ENCODE measurements around the gene VPS37D.
"Not testable (repeated sequence)": the region's sequence is repeated elsewhere in the genome, so short reads cannot be mapped to it uniquely, and the experiment has no call there.

Gene VPS37D, protein sequence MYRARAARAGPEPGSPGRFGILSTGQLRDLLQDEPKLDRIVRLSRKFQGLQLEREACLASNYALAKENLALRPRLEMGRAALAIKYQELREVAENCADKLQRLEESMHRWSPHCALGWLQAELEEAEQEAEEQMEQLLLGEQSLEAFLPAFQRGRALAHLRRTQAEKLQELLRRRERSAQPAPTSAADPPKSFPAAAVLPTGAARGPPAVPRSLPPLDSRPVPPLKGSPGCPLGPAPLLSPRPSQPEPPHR

DNA sequence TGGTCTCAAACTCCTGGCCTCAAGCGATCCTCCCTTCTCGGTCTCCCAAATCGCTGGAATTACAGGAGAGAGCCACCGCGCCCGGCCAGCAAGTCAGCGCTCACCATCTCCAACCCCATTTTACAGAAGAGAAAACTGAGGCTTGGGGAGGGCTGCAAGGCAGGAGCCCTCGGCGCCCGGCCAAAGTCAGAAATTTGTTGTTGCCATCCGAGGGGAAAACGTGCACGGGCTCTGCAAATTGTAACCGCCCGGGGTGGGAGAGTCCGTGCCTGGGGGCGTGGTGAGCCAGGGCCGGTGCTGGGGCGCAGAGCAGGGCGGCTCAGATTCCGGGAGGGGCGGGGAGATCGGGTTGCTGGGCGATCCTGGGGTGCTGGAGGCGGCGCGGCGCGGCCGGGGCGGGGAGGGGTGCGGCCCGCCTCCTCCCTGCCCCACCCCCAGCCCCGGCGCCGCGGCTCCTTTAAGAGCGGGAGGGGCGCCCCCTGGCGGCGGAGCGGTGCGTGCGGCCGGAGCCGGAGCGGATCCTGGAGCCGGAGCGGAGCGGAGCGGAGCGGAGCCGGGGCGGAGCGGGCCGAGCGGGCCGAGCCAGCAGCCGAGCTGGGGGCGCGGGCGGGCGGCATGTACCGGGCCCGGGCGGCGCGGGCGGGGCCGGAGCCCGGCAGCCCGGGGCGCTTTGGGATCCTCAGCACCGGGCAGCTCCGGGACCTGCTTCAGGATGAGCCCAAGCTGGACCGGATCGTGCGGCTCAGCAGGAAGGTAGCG lies at the start of gene VPS37D:
Gene VPS37D (plus strand): TSS at position 488 of the 759 bp plus-strand sequence. CDS start 128 bp downstream, at position 616.
- DNase-seq = peak; percentile 94

DNA sequence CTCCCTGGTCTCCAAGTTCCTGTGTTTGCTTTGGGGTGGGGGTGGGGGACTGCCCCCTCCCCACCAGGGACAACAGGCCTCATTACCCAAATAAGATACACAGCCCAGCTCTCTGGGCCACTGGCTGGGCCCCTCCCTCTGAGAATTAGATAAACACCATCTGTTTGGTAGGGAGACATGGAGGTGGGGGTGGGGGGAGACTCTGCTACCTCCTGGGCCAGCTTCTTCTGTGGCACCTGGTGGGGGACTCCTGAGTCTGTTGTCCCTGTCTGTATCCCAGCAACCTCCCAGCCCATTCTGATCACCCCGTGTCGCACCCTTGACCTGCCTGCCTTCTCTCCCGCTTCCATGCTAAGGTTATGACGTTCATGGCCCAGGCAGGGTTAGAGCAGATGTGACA lies 49.1 kb upstream of the VPS37D start:
- no peak for DNase-seq

DNA sequence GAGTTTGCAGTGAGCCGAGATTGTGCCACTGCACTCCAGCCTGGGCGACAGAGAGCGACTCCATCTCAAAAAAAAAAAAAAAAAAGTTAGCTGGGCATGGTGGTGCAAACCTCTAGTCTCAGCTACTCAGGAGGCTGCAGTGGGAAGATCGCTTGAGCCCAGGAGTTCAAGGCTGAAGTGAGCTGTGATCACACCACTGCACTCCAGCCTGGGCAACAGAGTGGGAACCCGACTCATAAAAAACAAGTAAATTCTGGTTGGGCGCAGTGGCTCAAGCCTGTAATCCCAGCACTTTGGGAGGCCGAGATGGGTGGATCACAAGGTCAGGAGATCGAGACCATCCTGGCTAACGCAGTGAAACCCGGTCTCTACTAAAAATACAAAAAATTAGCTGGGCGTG lies 48.2 kb upstream of the VPS37D start:
- not testable (repeated sequence) for DNase-seq

DNA sequence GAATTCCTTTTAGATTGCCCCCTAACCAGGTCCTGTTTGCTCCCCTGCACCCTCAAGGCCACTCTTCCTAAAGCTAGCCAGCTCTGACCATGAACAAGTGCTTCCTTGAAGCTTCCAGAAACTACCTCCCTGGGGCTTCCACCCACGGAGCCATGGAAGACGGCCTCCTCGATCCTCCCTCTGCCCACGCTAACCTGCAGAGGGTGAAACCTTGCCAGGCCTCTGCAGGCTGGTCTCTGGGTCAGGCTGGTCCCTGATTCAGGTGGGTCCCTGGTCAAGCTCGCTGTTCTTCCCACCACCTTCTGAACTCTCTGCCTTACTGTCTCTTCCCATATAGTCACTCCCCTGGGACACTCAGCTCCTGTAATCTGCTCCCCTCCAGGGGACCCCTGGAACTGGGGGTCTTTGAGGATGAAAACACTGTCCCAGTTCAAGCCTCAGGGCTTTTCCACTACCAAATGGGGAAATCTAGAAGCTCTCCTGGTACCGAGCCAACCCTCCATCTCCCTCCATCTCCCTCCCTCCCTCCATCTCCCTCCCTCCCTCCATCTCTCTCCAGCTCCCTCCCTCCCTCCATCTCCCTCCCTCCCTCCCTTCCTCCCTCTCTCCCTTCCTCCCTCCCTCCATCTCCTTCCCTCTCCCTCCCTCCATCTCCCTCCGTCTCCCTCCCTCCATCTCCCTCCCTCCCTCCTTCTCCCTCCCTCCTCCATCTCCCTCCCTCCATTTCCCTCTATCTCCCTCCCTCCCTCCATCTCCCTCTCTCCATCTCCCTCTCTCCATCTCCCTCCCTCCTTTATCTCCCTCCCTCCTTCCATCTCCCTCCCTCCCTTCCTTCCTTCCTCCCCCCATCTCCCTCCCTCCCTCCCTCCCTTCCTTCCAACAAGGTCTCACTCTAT lies 46.2 kb upstream of the VPS37D start:
- no peak for DNase-seq

DNA sequence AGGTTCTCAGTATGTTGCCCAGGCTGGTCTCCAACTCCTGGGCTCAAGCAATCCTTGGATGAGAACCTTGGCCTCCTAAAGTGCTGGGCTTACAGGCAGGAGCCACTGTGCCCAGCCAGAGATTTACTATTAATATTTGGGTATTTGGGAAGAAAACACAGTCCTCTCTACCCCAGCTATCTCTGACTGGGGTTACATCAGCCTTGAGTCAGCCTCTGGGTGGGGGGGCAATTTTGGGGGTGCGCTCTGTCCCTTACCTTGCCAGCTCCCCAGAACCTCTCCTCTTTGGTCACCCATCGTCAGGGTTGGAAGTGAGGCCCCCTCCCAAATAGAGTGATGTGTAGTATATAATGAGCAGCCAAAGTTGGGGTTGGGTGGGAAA lies 45.1 kb upstream of the VPS37D start:
- DNase-seq = no peak

DNA sequence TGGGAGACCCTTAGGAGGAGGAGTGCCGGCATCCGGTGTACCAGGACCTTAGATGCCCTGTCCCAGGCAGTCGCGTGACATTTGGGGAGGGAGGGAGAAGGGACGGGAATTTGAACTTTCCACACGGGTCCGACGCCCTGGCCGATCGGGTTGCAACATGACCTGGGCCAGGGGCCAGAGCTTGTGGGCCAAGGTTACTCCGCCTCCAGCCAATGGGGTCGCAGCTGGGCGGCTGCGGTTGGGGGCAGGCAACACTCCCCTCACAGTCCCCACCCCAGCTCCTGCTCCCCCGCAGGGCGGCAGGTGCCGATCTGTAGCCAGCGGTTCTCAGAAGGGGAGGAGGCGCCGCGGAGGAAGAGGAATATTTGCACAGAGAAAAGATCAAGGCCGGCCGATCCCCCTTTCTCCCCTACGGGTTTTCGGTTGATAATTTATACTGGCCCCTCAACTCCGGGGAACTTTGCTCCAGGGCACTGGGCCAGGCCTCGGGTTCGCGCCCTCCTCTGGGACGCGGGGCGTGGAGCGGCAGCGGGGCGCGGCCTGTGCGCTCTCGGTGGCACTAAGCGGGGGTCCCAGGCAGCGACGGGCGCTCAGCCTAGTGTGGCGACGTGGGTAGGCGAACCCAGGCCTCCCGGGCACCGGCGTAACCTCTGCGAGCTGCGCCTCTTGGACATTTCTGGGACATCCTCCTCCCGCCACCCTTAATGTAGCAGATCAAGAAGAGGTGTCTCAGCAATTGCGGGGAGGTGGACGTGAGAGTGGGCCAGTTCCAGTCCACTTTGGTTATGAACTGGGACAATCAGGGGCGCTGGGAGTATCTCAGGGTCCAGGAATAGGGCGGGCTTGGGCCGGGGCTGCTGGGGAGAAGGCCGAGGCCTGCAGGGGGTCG lies 44.5 kb upstream of the VPS37D start:
- no peak for DNase-seq

DNA sequence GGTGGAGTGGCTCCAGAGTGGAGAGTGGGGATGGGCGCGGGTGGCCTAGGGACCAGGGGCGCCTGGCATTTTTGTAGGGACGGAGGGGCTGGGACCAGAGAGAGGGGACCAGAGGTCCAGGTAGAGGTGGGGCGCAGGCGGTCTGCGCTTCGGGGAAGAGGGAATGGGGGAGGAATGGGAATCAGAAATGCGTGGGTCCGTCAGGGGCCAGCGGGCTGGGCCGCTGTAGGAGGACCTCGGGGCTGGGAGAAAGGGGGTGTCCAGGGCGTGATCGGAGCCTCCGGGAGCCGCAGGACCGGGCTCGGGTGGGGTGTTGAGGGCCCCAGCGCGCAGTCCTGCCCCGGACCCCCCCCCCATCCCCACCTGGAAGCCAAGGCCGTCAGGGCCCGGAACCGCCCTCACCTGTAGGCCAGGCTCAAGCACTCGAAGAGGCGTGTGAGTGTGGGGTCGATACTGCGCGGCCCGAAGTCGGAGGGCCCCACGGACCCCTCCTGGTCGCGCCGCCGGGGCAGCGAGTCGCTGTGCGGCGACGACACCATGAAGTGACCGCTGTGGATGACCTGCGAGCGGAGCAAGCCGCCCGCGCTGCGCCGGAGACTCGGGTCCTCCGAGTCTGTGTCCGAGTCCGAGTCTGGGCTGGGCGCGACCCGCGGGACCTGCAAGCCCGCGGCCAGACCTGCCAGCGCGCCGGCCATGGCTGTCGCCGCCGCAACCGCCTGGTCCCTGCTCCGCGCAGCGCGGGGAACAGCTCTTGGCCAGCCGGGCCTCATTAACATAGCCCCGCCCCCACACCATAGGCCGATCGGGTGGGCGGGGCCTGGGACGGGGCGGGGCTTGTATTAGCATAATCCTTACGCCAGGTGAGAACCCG lies 43.6 kb upstream of the VPS37D start, which contains the start of gene MLXIPL:
Gene MLXIPL (minus strand): TSS at position 725 of the 871 bp plus-strand sequence. CDS start 30 bp downstream, at position 695.
- DNase-seq = peak; percentile 81

DNA sequence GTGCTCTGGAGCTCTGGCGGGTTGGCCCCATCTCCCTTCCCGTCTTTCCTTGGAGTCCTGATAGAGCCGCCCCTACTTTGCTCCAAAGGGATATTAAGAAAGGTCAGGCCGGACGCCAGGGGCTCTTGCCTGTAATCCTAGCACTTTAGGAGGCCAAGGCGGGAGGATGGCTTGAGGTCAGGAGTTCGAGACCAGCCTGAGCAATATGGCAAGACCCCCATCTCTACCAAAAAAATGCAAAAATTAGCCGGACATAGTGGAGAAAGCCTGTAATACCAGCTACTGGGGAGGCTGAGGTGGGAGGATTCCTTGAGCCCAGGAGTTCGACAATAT lies 43.0 kb upstream of the VPS37D start:
- no peak for DNase-seq

DNA sequence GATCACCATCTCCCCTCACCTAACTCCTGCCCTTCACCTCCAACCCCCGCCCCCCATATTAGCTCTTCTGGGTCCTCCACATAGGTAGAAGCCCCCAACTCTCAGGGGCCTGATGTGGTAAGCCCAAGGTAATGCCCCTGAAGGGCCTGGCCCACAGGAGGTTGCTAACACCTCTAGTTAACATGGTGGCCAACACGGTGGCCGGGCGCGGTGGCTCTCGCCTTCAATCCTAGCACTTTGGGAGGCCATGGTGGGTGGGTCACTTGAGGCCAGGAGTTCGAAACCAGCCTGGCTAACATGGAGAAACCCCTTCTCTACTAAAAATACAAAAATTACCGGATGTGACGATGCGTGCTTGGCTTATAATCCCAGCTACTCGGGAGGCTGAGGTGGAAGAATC lies 42.4 kb upstream of the VPS37D start:
- no peak for DNase-seq

DNA sequence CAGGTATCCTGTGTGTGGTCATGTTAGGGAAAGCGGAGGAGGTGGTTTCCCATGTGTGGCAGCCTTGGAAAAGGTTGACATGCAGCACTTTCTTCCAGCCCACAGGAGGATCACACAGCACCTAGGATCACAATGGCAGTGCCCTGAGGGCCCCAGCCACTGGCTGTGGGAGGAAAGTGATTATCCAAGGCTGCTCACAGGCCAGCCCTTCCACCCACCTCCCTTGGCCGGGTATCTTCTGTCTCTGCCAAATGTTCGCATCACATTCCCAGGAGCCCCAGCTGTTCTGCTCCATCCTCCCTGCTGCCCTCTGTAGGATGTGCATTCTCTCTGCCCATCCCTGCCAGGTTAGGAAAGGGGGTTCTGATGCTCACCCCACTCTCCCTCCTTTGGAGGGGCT lies 40.8 kb upstream of the VPS37D start:
- no peak for DNase-seq

DNA sequence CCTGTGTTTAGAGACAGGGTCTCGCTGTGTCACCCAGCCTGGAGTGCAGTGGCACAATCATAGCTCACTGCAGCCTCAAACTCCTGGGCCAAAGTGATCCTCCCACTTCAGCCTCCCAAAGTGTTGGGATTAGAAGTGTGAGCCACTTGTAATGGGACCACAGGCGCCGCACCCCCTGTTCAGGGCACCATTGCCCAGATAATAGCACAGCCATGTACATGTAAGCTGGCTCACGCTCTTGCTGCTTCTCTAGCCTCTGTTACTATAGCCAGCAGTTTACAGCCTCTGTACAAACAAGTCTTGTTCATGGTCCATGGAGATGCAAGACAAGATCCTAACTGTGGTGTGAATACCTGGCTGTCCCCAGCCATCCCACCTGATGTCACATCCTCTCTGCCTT lies 39.1 kb upstream of the VPS37D start:
- no peak for DNase-seq

DNA sequence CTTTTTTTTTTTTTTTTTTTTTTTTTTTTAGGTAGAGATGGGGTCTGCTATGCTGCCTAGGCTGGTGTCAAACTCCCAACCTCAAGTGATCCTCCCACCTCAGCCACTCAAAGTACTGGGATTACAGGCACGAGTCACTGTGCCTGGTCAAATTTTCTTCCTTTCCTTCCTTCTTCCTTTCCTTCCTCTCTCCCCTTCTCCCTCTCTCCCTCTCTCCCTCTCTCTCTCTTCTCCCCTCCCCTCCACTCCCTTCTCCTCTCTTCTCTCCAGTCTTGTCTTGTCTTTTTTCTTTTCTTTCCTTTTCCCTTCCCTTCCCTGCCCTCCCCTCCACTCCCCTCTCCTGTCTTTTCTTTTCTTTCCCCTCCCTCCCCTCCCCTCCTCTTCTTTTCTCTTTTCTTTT lies 36.1 kb upstream of the VPS37D start:
- no peak for DNase-seq

DNA sequence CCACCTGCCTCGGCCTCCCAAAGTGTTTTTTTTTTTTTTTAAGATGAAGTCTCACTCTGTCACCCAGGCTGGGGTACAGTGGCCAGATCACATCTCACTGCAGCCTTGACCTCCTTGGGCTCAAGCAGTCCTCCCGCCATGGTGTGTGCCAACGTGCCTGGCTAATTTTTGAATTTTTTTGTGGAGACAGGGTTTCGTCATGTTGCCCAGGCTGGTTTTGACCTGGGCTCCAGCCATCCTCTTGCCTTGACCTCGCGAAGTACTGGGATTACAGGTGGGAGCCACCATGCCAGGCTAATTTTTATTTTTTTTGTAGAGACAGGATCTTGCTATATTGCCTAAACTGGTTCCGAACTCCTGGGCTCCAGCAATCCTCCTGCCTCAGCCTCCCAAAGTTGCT lies 34.3 kb upstream of the VPS37D start:
- no peak for DNase-seq

DNA sequence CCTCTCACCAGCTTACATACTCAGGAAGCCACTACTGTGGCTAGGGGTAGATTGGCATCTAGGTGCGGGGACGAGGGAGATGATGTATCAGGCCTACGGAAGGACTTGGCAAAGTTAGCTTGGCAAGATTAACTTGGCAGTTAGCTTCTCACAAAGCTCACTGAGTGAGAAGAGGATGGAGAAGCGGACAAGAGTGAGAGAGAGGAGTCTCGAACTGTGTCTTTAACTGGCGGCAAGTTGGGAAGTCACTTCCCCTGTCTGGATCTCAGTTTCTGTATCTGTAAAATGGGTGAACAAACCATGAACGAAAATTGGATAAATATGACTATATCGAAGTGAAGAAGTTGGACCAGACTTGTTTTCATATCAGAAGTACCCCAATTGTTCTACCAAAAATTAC lies 33.8 kb upstream of the VPS37D start:
- no peak for DNase-seq

DNA sequence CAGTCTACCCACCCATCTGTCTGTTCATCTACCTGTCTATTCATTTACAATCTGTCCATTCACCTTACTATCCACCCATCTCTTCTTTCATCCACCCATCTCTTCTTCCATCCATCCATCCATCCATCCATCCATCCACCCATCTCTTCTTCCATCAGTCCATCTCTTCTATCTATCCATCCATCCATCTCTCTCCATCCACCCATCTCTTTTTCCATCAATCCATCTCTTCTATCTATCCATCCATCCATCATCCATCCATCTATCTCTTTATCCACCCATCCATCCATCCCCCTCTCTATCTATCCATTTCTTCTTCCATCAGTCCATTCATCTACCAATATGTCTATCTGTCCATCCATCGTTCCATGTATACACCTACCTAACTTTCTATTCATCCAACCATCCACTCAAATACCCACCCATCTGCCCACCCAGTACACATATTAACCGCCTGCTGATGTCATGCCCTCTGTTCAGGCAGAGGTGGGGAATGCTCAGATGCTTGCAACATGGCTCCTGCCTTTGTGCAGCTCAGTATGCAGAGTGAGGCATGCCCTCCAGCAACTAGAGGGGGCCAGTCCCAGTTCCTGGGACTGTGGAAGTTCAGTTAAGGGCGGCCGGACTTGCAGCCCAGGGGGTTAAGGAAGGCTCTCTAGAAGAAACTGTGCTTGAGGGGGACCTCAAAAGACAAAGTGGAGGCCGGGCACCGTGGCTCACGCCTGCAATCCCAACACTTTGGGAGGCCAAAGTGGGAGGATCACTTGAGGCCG lies 32.0 kb upstream of the VPS37D start:
- DNase-seq = no peak

DNA sequence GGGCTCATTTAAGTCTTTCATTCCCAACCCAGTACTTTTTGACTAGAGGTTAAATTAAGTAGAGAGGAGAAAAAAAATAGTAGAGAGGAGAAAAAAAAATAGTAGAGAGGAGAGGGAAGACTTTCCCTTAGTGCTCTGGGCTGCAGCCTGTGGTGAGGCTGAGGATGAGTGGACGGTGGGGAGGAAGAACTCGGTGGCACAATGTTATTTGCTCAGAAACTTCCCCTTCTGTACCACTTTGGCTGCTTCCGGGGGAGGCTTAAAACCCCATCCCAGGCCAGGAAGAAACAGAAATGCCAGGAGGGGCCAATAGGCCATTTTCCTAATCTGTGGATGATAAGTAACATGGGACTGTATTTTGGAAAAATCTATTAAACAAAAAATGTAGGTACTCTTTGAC lies 28.7 kb upstream of the VPS37D start:
- DNase-seq = no peak

DNA sequence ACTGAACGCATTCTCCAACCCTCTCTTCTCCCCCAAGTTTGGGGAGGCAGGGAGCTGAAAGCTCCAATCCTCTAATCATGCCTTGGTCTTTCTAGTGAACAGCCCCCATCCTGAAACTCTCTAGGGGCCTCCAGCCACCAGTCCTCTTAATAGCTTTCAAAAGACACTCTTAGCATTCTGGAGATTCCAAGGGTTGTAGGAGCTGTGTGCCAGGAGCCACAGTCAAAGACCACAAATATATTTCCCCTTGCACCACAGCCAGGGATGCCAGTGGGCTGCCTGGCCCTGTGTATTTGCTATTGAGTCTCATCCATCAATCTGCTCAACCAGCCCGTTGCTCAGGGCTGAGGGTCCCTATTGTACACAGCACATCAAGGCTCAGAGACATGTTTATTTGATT lies 24.8 kb upstream of the VPS37D start:
- DNase-seq = no peak

DNA sequence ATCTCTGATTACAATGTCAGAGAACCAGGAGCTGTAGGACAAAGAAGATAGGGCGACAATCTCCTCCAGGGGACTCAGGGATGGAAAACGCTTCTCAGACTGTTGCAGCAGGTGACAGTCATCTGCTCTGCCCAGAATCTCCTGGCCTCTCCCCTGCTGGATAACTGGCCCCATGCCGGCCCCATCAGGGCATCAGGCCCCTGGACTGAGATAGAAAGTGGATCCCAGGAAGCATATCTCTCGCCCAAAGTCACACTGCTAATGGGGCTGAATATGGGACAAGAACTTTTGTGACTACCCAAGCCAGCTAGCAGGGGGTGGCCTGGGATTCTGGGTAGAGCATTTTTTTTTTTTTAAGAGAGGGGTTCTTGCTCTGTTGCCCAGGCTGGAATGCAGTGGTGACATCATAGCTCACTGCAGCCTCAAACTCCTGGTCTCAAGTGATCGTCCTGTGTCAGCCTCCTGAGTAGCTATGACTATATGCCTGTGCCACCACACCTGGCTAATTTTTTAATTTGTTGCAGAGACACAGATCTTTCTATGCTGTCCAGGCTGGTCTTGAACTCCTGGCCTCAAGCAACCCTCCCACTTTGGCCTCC lies 22.8 kb upstream of the VPS37D start:
- DNase-seq = no peak

DNA sequence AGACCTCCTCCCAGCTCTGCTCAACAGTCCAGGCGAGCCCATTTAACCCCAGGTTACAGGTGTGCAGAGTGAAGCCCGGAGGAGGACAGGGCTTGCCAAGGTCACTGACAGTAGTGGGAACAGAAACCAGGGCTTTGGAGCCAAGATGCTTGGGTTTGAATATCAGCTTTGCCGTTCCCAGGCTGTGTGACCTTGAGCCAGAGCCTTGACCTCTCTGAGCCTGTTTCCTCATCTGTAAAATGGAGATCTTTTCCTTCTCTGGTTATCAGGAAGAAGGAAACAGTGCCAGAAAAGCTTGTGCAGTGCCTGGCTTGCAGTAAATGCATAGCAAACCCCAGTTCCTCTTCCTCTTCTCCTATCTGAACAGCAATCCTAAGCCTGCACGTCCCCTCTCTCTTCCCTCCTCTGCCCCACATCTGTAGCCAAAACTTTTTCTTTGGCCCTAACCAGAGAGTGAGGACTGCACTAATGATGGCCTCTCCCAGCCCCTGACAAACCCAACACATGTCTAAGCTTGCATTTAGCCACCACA lies 21.9 kb upstream of the VPS37D start:
- no peak for DNase-seq
